GM21619 (cell line): Measurements from ENCODE around the gene PDE6C.

Source experiments
- ATAC-seq: cut with Tn5 transposase; IDR thresholded peaks from one replicate; pipeline ENCODE4 v1.9.1; 2021; ENCODE audit not compliant: unreplicated experiment

PDE6C gene

GRCh38 chr10:93701866-93702209 is 89.5 kb downstream of the PDE6C start:
- ATAC-seq, result peak; percentile 12

GRCh38 chr10:93702210-93703001 is 90.1 kb downstream of the PDE6C start, which contains the start of gene FRA10AC1:
Gene FRA10AC1 (minus strand): TSS chr10:93702592. CDS start chr10:93700106, 2,486 bp downstream.
- ATAC-seq, result peak; percentile 78

GRCh38 chr10:93703066-93703465 is 90.7 kb downstream of the PDE6C start:
- no peak for ATAC-seq

- no peak for ATAC-seq
These were observed 91.5 kb downstream of the PDE6C start for GRCh38 chr10:93703841-93704240.

GRCh38 chr10:93704451-93704850 is 92.1 kb downstream of the PDE6C start:
- no peak for ATAC-seq

- ATAC-seq, result no peak
These were observed 95.3 kb downstream of the PDE6C start for GRCh38 chr10:93707623-93708022.

GRCh38 chr10:93710333-93710909 is 98.1 kb downstream of the PDE6C start:
- ATAC-seq, result no peak

- ATAC-seq, result no peak
These were observed 99.6 kb downstream of the PDE6C start for GRCh38 chr10:93711891-93712290.

GRCh38 chr10:93712593-93712992 is 100.3 kb downstream of the PDE6C start:
- ATAC-seq, result no peak

GRCh38 chr10:93715345-93715744 is 103.0 kb downstream of the PDE6C start:
- ATAC-seq, result peak; percentile 81
